Suprapubic skin (tissue), 4 donors: ENCODE data around the gene SCIN. TPM values are rescaled to one million over a fixed set of nuclear protein-coding genes. Genes with fewer than 3 reads are reported as not detected.

Source experiments
- DNase-seq, 2 donors: peaks; one replicate each; pipeline ENCODE4 v3.0.0-alpha.2; 2019; ENCODE audit warnings: low spot score in 2 of 2
- H3K27ac ChIP-seq: fragments of 200-600 bp; sonication (generic); one replicate; pipeline ENCODE4 v1.5.1; 2019
- H3K27me3 ChIP-seq: fragments of 200-600 bp; sonication (generic); one replicate; pipeline ENCODE4 v1.5.1; 2019
- H3K36me3 ChIP-seq: fragments of 200-600 bp; sonication (generic); one replicate; pipeline ENCODE4 v1.5.1; 2019
- H3K4me1 ChIP-seq: fragments of 200-600 bp; sonication (generic); one replicate; pipeline ENCODE4 v1.5.1; 2019
- H3K4me3 ChIP-seq: fragments of 200-600 bp; sonication (generic); one replicate; pipeline ENCODE4 v1.5.1; 2019; ENCODE audit warnings: mild to moderate bottlenecking
- H3K9me3 ChIP-seq: fragments of 200-600 bp; sonication (generic); one replicate; pipeline ENCODE4 v1.5.1; 2019
- CTCF ChIP-seq, 2 donors: fragments of 200-600 bp in 1 of 2; fragments of 450-650 bp in 1 of 2; sonication (generic) in 1 of 2; IDR thresholded peaks; one replicate each; pipeline ENCODE4 v1.5.1; 2016 to 2019; ENCODE audit warnings: antibody characterized with exemption in 2 of 2, mild to moderate bottlenecking in 1 of 2, moderate library complexity in 1 of 2
- EP300 ChIP-seq: sonication (generic); formaldehyde crosslinking; IDR thresholded peaks from one replicate; pipeline ENCODE4 v1.6.1; 2017; ENCODE audit warnings: antibody characterized with exemption
- POLR2A ChIP-seq, 2 donors: fragments of 450-650 bp; IDR thresholded peaks; one replicate each; pipeline ENCODE4 v1.6.1; 2017; ENCODE audit warnings: antibody characterized with exemption in 2 of 2, mild to moderate bottlenecking in 2 of 2, moderate library complexity in 2 of 2
- POLR2AphosphoS5 ChIP-seq, 3 donors: sonication (generic); formaldehyde crosslinking; IDR thresholded peaks; one replicate each; pipeline ENCODE4 v1.6.1; 2017; ENCODE audit warnings: antibody characterized with exemption in 3 of 3
- WGBS: methylation state at CpG from one replicate; pipeline ENCODE4 v1.1.5; 2018; 5-methylcytosine and 5-hydroxymethylcytosine counted together
- total RNA-seq, 4 donors: library from RNA; depleted of rRNA; stranded (reverse); fragments of >200 nt; gene quantifications; one replicate each; pipeline ENCODE4 v1.1.0, GENCODE V29; 2016

Gene SCIN
- total RNA-seq, 4 donors from 2014 or later: 3.1 to 4.9 (median 3.8) TPM

GRCh38 chr7:12629816-12630512, 59.4 kb downstream of the SCIN start:
- Histone ChIP-seq H3K4me1 (no peaks in the 10 kb centered on the region), H3K27ac (no peak overlapping the region), H3K36me3 (no peaks in the 10 kb centered on the region), H3K9me3 (no peaks in the 10 kb centered on the region), H3K4me3 (no peak overlapping the region), H3K27me3 (no peaks in the 10 kb centered on the region)
- 88% methylated on average over 5 of the region's 5 CpGs for WGBS
- TF ChIP-seq POLR2AphosphoS5 (IDR thresholded peaks at IDR 0.05): no peak
- no peak for TF ChIP-seq CTCF (IDR thresholded peaks at IDR 0.05)
- no peak for TF ChIP-seq POLR2A (IDR thresholded peaks at IDR 0.05)
- no peak for DNase-seq

- Histone ChIP-seq H3K4me3 (no peak overlapping the region), H3K9me3 (no peaks in the 10 kb centered on the region), H3K36me3 (no peaks in the 10 kb centered on the region), H3K27ac (no peak overlapping the region), H3K4me1 (no peaks in the 10 kb centered on the region), H3K27me3 (no peaks in the 10 kb centered on the region)
- no peak for TF ChIP-seq EP300
- no peak for TF ChIP-seq POLR2AphosphoS5 (IDR thresholded peaks at IDR 0.05)
- no peak for TF ChIP-seq CTCF (IDR thresholded peaks at IDR 0.05)
- no peak for TF ChIP-seq POLR2A (IDR thresholded peaks at IDR 0.05)
- 46% methylated on average over 6 of the region's 6 CpGs for WGBS
- DNase-seq: no peak
Measured at GRCh38 chr7:12630513-12630819, 59.9 kb downstream of the SCIN start.

- Histone ChIP-seq H3K4me1 (peaks cover 16% of the 10 kb centered on the region), H3K9me3 (no peaks in the 10 kb centered on the region), H3K27me3 (no peaks in the 10 kb centered on the region), H3K4me3 (no peak overlapping the region), H3K36me3 (no peaks in the 10 kb centered on the region), H3K27ac (no peak overlapping the region)
- TF ChIP-seq CTCF (IDR thresholded peaks at IDR 0.05) (no peak), EP300 (no peak), POLR2A (IDR thresholded peaks at IDR 0.05) (no peak), POLR2AphosphoS5 (IDR thresholded peaks at IDR 0.05) (no peak)
- no peak for DNase-seq
- 69% methylated on average over 4 of the region's 4 CpGs for WGBS
Measured at GRCh38 chr7:12633582-12633981, 63.1 kb downstream of the SCIN start.

- DNase-seq: no peak
- Histone ChIP-seq H3K36me3 (no peaks in the 10 kb centered on the region), H3K4me1 (peaks cover 21% of the 10 kb centered on the region), H3K9me3 (no peaks in the 10 kb centered on the region), H3K27me3 (no peaks in the 10 kb centered on the region), H3K4me3 (no peak overlapping the region), H3K27ac (no peak overlapping the region)
- 27% methylated on average over 6 of the region's 6 CpGs for WGBS
- no peak for TF ChIP-seq CTCF (IDR thresholded peaks at IDR 0.05)
Measured at GRCh38 chr7:12635830-12636229, 65.3 kb downstream of the SCIN start.

GRCh38 chr7:12637328-12637727, 66.8 kb downstream of the SCIN start:
- Histone ChIP-seq H3K27ac (no peak overlapping the region), H3K9me3 (no peaks in the 10 kb centered on the region), H3K4me3 (no peak overlapping the region), H3K36me3 (no peaks in the 10 kb centered on the region), H3K4me1 (peaks cover 21% of the 10 kb centered on the region), H3K27me3 (no peaks in the 10 kb centered on the region)
- no peak for TF ChIP-seq EP300
- no peak for TF ChIP-seq CTCF (IDR thresholded peaks at IDR 0.05)
- no peak for TF ChIP-seq POLR2A (IDR thresholded peaks at IDR 0.05)
- no peak for TF ChIP-seq POLR2AphosphoS5 (IDR thresholded peaks at IDR 0.05)
- no peak for DNase-seq
